IPS-20b (cell line): ENCODE data around the gene CDC73.
"Not testable (repeated sequence)": the region's sequence is repeated elsewhere in the genome, so short reads cannot be mapped to it uniquely, and the experiment has no call there.

Experiments
- H3K27ac ChIP-seq: one replicate; pipeline ENCODE4 v1.5.1; 2013; ENCODE audit warnings: low read length
- H3K27me3 ChIP-seq: 2 replicates; pipeline ENCODE4 v1.6.1; 2013; ENCODE audit warnings: mild to moderate bottlenecking, low read length, inconsistent platforms; ENCODE audit not compliant: insufficient read depth
- H3K36me3 ChIP-seq: 2 replicates; pipeline ENCODE4 v1.6.1; 2013; ENCODE audit warnings: low read depth, mild to moderate bottlenecking, inconsistent platforms, low read length, moderate library complexity; ENCODE audit not compliant: insufficient read depth
- H3K4me1 ChIP-seq: 2 replicates; pipeline ENCODE4 v1.6.1; 2013; ENCODE audit warnings: mild to moderate bottlenecking, control low read depth, inconsistent platforms, low read length, moderate library complexity; ENCODE audit not compliant: insufficient read depth
- H3K4me3 ChIP-seq: 2 replicates; pipeline ENCODE4 v1.5.1; 2013; ENCODE audit warnings: mild to moderate bottlenecking, low read length, inconsistent platforms
- H3K9ac ChIP-seq: 2 replicates; pipeline ENCODE4 v1.6.1; 2013; ENCODE audit warnings: low read depth, mild to moderate bottlenecking, inconsistent platforms, low read length, moderate library complexity
- H3K9me3 ChIP-seq: 2 replicates; pipeline ENCODE4 v1.6.1; 2013; ENCODE audit warnings: mild to moderate bottlenecking, low read depth, low read length, inconsistent platforms; ENCODE audit not compliant: insufficient read depth

Gene CDC73

GRCh38 chr1:193266794-193267193 lies 145.0 kb downstream of the CDC73 start:
- H3K9ac ChIP-seq, H3K4me1 ChIP-seq, H3K9me3 ChIP-seq, H3K4me3 ChIP-seq, H3K27me3 ChIP-seq, H3K27ac ChIP-seq, H3K36me3 ChIP-seq: not testable (repeated sequence)

DNA sequence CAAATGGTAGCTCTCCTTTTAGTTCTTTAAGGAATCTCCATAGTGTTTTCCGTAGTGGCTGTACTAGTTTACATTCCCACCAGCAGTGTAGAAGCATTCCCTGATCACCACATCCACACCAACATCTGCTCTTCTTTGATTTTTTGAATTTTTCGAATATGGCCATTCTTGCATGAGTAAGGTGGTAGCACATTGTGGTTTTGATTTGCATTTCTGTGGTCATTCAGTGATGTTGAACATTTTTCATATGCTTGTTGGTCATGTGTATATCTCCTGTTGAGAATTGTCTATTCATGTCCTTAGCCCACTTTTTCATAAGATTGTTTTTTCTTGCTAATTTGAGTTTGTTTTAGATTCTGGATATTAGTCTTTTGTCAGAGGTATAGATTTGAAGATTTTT lies 149.2 kb downstream of the CDC73 start:
- H3K27ac ChIP-seq: no peak overlapping the region
- H3K9ac ChIP-seq: no peak overlapping the region
- H3K27me3 ChIP-seq: no peaks in the 10 kb centered on the region
- 0 out of 2 replicates have a peak, but pooled peaks cover 3% of the 10 kb centered on the region for H3K4me1 ChIP-seq
- H3K36me3 ChIP-seq: no peaks in the 10 kb centered on the region
- peaks cover 5% of the 10 kb centered on the region; the same call in 1 of the 2 replicates for H3K9me3 ChIP-seq
- H3K4me3 ChIP-seq: no peak overlapping the region

GRCh38 chr1:193275773-193276172 lies 153.9 kb downstream of the CDC73 start:
- Histone ChIP-seq H3K27ac (no peak overlapping the region), H3K4me1 (0 out of 2 replicates have a peak, but pooled peaks cover 3% of the 10 kb centered on the region), H3K4me3 (no peak overlapping the region)

GRCh38 chr1:193278968-193279367 lies 157.1 kb downstream of the CDC73 start:
- peaks cover 1% of the 10 kb centered on the region; the same call in 1 of the 2 replicates for H3K9me3 ChIP-seq
- H3K4me3 ChIP-seq: no peak overlapping the region
- no peak overlapping the region for H3K27ac ChIP-seq
- H3K4me1 ChIP-seq: peaks cover 10% of the 10 kb centered on the region
- H3K36me3 ChIP-seq: no peaks in the 10 kb centered on the region
- H3K9ac ChIP-seq: no peak overlapping the region
- H3K27me3 ChIP-seq: no peaks in the 10 kb centered on the region

More at GRCh38 chr1:193275773-193276172, 153.9 kb downstream of the CDC73 start:
- no peaks in the 10 kb centered on the region for H3K27me3 ChIP-seq
- H3K36me3 ChIP-seq: no peaks in the 10 kb centered on the region
- peaks cover 5% of the 10 kb centered on the region; the same call in 1 of the 2 replicates for H3K9me3 ChIP-seq
- no peak overlapping the region for H3K9ac ChIP-seq

DNA sequence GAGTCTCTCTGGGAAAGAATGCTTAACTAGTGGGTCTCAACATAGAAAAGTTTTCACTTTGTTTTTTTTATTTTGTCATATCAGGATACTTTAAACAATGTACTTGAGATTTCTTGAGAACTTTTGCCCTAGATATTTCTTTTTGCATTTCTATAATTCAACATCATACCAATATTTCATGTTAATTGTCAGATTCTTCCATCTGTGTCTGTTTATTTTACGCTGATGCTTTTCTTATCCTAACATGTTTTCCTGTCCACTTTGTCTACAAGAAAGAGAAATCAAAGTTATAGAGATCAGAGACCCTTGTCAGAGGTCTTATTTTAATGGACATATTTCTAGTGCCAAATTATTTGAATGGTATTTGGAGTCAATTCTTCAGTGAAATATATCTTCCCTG lies 160.1 kb downstream of the CDC73 start:
- peaks cover 8% of the 10 kb centered on the region for H3K4me1 ChIP-seq
- no peak overlapping the region for H3K9ac ChIP-seq
- no peak overlapping the region for H3K27ac ChIP-seq
- H3K27me3 ChIP-seq: no peaks in the 10 kb centered on the region
- H3K36me3 ChIP-seq: no peaks in the 10 kb centered on the region
- H3K4me3 ChIP-seq: no peak overlapping the region
- H3K9me3 ChIP-seq: no peaks in the 10 kb centered on the region

- no peaks in the 10 kb centered on the region for H3K36me3 ChIP-seq
- no peak overlapping the region for H3K27ac ChIP-seq
- H3K4me3 ChIP-seq: no peak overlapping the region
- peaks cover 8% of the 10 kb centered on the region for H3K4me1 ChIP-seq
- H3K9me3 ChIP-seq: no peaks in the 10 kb centered on the region
- H3K9ac ChIP-seq: no peak overlapping the region
- no peaks in the 10 kb centered on the region for H3K27me3 ChIP-seq
These were observed 161.2 kb downstream of the CDC73 start for GRCh38 chr1:193283016-193283415.

DNA sequence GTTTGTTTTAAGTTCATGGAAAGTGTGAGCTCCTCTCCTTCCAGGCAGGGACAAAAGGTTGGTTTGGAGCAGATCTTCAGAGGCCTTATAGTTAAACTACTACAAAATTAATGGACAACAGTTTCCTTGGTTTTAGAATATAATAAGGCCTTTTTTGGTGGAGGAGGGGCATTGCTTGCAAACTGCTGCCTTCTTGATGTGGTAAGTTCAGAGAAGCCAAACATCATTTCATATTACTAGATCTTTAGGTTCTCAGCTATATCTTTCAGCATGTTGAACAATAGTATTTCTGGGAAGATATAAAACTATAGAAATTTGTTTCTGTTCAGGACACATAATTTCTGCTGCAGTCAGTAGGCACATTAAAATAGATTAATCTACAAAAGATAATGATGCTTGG lies 162.4 kb downstream of the CDC73 start:
- Histone ChIP-seq H3K36me3 (no peaks in the 10 kb centered on the region), H3K27ac (no peak overlapping the region), H3K27me3 (no peaks in the 10 kb centered on the region), H3K9me3 (no peaks in the 10 kb centered on the region), H3K4me1 (peaks cover 8% of the 10 kb centered on the region), H3K4me3 (no peak overlapping the region), H3K9ac (no peak overlapping the region)

DNA sequence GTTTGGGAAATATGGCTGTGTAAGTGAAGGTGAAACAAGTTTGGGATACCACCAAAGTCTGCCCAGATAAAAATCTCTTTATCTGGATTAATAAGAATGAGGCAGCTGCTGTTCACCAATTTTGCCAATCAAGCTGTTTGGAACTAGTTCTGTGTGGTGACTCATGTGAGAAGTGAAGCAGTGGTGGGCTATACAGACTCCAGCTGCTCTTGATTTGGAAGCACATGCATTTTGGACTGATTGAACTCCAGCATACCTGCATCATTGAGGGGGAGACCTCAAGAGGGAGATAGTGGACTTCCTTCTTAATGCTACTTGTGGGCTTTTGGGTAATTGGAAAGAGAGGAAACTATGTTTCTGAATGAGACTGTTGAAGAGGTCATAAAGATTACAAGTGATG lies 163.8 kb downstream of the CDC73 start:
- peaks cover 8% of the 10 kb centered on the region for H3K4me1 ChIP-seq
- no peaks in the 10 kb centered on the region for H3K36me3 ChIP-seq
- no peak overlapping the region for H3K9ac ChIP-seq
- H3K27me3 ChIP-seq: no peaks in the 10 kb centered on the region
- H3K9me3 ChIP-seq: no peaks in the 10 kb centered on the region
- H3K4me3 ChIP-seq: no peak overlapping the region
- no peak overlapping the region for H3K27ac ChIP-seq

- H3K9me3 ChIP-seq, H3K9ac ChIP-seq, H3K4me3 ChIP-seq, H3K4me1 ChIP-seq, H3K27ac ChIP-seq, H3K27me3 ChIP-seq, H3K36me3 ChIP-seq: not testable (repeated sequence)
These were observed 166.8 kb downstream of the CDC73 start for GRCh38 chr1:193288548-193289080.

DNA sequence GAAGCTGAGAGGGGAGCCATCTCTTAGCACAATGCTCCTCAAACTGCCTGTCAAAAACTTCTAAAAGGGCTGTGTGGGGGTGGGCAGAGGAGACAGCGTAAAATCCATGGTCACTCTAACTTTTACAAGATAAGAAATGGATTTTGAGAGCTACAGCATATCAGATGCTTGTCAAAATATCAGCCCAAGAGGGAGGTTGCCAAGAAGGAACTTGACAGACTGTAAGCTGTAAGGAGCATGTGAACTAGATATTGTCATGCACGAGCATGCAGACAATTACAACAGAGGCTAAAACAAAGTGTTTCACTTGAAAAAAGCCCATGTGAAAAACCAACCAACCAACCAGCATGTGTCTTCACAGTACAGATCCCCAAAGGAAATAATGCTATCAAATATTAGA lies 171.9 kb downstream of the CDC73 start:
- H3K27ac ChIP-seq: no peak overlapping the region
- H3K27me3 ChIP-seq: no peaks in the 10 kb centered on the region
- H3K36me3 ChIP-seq: no peaks in the 10 kb centered on the region
- H3K9me3 ChIP-seq: no peaks in the 10 kb centered on the region
- no peak overlapping the region for H3K4me3 ChIP-seq
- H3K4me1 ChIP-seq: 0 out of 2 replicates have a peak, but pooled peaks cover 2% of the 10 kb centered on the region
- no peak overlapping the region for H3K9ac ChIP-seq

DNA sequence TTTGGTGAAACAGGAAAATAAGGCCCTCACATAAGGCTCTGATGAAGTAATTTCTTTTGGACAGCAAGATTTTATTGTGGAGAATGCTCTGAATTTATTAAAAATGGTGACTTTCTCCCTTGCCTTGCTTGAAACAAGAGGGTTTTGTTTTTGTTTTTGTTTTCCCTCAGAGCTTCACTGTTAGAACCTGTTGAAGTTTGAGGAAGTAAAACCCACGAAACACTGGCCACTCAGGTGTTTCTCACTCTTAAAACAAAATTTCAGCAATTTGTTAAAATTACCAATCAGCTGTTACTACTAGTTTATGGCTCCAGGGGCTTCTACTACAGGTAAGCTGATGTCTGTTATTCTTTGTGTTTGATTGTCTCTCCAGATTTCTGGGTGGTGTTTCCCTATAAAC lies 177.2 kb downstream of the CDC73 start:
- H3K4me1 ChIP-seq: no peaks in the 10 kb centered on the region
- no peak overlapping the region for H3K4me3 ChIP-seq
- H3K27ac ChIP-seq: no peak overlapping the region
- no peaks in the 10 kb centered on the region for H3K27me3 ChIP-seq
- H3K9ac ChIP-seq: no peak overlapping the region
- H3K36me3 ChIP-seq: no peaks in the 10 kb centered on the region
- no peaks in the 10 kb centered on the region for H3K9me3 ChIP-seq

- no peak overlapping the region for H3K4me3 ChIP-seq
- H3K27me3 ChIP-seq: no peaks in the 10 kb centered on the region
- no peaks in the 10 kb centered on the region for H3K36me3 ChIP-seq
- H3K9ac ChIP-seq: no peak overlapping the region
- H3K9me3 ChIP-seq: no peaks in the 10 kb centered on the region
- H3K4me1 ChIP-seq: no peaks in the 10 kb centered on the region
- no peak overlapping the region for H3K27ac ChIP-seq
These were observed 179.9 kb downstream of the CDC73 start for GRCh38 chr1:193301746-193302145.
